Tongue (tissue), 2 donors: ENCODE results near the gene DNAH3. TPM values are rescaled to one million over a fixed set of nuclear protein-coding genes. Genes with fewer than 3 reads are reported as not detected.

Experiments used
- DNase-seq: peaks from one replicate; pipeline ENCODE4 v3.0.0-alpha.2; 2015
- total RNA-seq: library from RNA; depleted of rRNA; stranded (reverse); fragments of >200 nt; gene quantifications from one replicate; pipeline ENCODE4 v1.2.3, GENCODE V29; 2014

The DNAH3 gene
- total RNA-seq, 1 donor from 2014 or later: 1.7 TPM

DNA sequence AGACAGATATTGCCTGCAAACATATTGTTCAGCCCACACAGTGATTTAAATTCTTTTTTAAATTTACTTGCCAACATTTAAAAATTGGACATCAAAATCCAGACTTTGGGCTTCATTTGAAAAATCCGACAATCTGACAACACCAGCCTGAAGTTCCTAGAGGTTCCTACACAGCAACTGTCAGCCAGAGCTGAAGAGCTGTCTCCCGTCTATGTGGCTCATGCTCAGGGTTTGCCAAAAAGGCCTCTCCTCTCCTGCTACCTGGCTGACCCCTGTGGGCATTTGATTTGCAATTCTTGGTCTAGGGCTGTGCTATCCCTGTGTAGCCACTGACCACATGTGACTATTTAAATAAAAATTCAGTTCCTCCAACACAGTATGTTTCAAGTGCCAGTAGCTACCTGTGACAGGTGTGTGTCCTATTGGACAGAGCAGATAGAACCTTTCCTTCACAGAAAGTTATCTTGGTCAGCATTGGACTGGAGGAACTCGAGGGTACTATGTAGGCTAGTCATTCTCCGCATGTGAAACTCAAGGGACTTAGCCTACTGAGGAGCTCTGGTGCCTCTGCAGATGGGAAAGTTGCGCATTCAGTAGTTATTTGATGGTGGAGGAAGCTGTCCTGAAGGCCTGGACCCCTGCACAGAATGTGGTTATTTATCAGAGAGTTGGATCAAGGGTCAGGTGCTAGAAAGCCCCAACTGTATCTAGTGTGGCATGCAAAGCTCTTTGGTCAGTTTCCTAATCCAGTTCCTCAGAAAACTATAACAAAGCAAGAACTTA lies 247.3 kb downstream of the DNAH3 start:
- DNase-seq: no peak

DNA sequence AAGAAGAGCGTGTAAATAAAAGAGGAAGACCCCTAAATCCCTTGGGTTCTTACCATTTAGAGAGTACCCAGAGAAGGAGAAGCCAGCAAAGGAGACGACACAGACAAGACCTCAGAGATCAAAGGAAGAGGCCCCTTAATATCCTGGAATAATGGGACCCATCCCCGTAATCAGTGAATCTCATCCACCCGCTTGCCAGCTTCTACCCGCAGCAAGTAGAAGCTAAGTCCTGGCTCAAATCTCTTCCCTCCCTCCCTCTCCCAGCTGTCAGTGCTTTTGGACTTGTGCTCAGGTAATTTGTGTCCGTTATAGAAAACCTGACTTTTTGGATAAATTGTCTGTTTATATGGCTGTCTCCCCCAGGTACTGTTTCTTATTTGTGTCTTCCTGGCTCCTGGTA lies 248.2 kb downstream of the DNAH3 start:
- no peak for DNase-seq

DNA sequence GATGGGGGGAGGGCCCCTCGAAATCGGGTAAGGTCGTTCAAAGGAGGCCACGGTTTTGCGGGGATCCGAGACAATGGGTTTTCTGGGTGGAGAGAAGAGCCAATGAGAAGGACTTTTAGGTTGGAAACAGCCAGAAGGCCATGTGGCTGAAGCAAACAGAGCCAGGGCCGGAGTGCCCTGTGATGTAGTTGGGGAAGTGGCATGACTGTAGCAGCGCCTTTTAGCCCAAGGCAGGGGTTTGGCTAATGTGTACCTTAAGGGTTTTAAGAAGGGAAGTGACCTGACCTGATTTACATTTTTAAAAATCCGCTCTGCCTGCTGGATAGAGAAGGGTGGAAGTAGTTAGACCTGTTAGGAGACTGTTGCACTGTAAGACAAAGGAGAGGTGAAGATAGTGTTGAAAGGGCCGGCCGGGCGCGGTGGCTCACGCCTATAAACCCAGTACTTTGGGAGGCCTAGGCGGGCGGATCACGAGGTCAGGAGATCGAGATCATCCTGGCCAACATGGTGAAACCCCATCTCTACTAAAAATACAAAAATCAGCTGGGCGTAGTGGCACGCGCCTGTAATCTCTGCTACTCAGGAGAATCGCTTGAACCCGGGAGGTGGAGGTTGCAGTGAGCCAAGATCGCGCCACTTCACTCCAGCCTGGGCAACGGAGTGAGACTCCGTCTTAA lies 249.1 kb downstream of the DNAH3 start:
- peak; percentile 78 for DNase-seq

DNA sequence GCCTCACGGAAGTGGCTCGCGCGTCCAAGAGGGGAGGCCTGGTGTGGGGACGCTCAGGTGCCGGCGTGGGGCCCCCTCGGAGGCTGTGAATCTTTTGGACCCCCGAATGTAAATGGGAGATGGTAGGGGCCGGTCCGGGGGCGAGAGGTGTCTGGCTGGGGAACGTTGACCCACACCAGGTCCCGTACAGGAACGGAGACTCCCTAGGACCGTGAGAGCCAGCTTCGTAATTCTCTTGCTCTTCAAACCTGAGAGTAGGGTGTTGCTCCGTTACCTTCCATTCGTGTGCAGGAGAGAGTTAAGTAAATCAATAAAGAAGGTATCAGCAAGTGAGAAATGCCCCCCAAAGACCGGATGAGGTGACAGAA lies 249.6 kb downstream of the DNAH3 start:
- no peak for DNase-seq

DNA sequence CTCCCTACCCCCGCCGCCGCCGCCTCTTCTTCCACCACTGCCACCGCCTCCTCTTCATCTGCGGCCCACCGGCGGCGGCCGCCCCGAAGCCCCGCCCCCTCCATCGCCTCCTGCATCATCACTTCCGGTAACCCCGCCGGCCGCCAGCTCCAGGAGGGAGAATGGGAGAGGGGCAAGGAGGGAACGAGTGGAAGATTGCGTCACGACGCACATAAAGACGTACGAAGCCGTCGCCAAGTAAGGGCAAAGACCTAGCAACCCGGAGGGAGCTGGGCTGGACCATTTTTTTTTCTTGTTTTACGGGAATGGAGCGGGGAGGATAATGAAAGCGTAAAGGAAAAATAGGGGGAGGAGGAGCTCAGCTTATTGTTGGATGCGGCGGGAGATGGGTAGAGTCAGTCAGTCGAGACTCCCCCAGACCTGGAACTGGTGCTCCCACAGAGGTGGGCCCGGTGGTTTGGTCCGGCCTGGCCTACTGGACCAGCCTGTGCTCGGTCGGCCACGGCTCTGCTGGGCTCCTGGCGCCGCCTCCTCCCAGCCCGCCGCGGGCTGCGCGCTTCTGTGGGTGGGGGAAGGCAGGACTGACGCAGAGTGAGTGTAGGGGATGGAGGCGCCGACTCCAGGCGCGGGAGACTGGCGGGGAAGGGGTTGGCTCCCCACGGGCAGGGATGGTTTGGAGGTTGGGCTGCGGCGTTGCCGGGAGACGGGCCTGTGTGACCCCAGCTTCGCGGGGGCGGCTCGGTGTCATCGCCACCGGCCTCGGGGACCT lies 250.2 kb downstream of the DNAH3 start, which contains the start of the genes DCUN1D3 and LYRM1:
Gene DCUN1D3 (minus strand): TSS at position 60 of the 769 bp plus-strand sequence. CDS start 37,820 bp downstream, outside the sequence.
Gene LYRM1 (plus strand): TSS at position 473 of the 769 bp plus-strand sequence. CDS start 14,785 bp downstream, outside the sequence.
- peak; percentile 99 for DNase-seq

GRCh38 chr16:20899477-20900298 lies 251.0 kb downstream of the DNAH3 start:
- DNase-seq: no peak

DNA sequence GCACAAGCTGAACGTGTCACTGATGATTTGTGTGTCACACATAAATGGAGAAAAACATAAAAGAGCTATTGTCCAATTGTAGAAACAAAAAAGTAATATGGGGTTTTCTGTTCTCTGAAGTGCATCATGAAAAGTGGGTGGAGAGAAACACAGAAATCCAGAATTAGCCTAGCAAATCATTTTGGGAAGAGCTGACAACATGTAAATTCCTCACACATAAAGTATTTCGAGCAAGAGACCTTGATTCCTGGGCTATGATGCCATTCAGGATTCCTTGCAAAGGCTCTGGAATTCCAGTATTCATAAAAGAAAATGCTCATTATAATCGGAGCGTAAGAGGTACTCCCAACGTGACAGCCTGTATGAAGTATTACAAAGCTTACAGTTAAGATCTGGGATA lies 251.6 kb downstream of the DNAH3 start:
- peak; percentile 48 for DNase-seq

DNA sequence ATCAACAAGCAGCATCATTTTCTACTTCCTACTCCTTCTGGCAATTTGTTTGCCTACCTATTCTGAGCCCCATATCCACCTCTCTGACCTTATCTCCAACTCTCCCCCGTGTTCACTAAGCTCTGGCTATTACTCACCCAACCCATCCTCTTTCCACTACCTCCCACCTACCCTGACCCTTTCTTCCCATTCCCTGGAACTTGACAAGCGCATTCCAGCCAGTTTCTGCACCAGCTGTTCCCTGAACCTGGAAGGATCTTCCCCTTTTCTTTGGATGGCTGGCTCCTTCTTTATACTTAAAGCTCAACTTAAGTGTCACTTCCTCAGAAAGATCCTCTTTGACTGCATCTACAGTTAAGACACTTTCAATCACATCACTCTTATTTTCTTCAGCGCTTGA lies 252.7 kb downstream of the DNAH3 start:
- DNase-seq: no peak

GRCh38 chr16:20897253-20897897 lies 253.3 kb downstream of the DNAH3 start:
- no peak for DNase-seq

DNA sequence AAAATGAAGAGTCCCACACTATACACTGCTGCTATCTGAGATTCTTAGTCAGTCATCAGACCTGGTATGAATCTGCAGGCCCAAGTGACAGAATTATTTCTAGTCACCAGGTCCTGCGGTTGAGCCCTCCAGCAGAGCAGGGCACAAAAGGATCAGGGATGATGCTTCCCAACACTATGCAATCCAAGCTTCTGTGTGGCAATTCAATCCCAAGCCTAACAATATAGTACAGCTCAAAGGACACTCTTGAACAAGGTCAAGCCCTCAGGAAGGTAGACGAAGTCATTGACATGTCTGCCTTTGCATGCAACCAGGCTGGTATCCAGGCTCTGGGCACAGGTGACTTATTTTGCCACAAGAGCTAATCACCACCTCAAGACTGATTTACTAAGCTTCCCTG lies 256.3 kb downstream of the DNAH3 start:
- DNase-seq: no peak

DNA sequence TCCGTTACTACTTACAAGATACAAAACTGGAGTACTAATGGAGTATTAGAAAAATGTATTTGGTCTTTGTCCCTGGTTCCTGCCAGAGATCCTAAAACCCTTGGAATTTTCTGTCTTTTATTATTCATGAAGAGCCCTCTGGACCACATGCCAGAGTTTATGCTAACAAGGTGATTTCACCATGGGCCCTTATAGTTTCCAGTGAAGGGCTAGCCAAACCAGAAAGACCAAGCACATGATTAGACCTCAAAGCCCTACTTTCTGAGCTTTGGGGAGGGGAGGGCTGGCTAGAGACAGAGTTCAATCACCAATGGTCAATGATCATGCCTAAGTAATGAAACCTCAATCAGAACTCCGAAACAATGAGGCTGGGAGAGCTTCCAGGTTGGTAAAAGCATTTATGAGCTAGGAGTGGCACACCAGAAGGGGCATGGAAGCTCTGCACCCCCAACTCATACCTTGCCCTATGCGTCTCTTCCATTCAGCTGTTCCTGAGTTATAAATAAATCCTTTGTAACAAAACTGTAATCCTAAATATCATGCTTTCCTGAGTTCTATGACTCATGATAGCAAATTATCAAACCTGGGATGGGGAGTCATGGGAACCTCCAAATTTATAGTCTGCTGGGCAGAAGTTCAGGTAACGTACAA lies 260.9 kb downstream of the DNAH3 start:
- DNase-seq: no peak

GRCh38 chr16:20887207-20887606 lies 263.4 kb downstream of the DNAH3 start:
- DNase-seq: no peak

- DNase-seq: no peak
Measured at GRCh38 chr16:20886320-20886719, 264.3 kb downstream of the DNAH3 start.

DNA sequence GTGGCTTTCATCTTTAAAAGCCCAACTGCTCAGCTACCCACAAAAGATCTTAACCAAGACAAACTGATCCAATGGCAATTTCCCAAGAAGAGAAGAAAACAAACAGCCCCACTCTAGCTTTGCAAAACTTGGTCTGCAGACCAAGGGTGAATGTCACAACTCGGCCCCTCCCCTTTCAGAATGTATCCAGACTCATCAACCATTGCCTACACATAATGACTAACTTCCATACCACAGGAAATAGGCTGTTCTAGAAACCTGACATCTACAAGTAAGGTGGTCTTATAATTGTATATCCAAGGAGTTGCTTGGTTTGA lies 266.4 kb downstream of the DNAH3 start:
- DNase-seq: no peak

GRCh38 chr16:20883554-20884239 lies 266.9 kb downstream of the DNAH3 start:
- DNase-seq: no peak

Other genes with a start within 250 kb of the DNAH3 start
- 205 TPM for gene LDAF1, start 7.8 kb upstream of the DNAH3 start, total RNA-seq
- 2.1 TPM for gene ZP2, start 60.7 kb upstream of the DNAH3 start, total RNA-seq
- gene ANKS4B, start 82.9 kb upstream of the DNAH3 start, total RNA-seq: not detected
- gene CRYM, start 127.4 kb upstream of the DNAH3 start, total RNA-seq: 4.2 TPM